MCF 10A (cell line): ENCODE measurements around the gene MICAL3. TPM values are rescaled to one million over a fixed set of nuclear protein-coding genes. Genes with fewer than 3 reads are reported as not detected.

Experiments used
- BruUV-seq: library from RNA; stranded (reverse); fragments of 400-500 nt; replicated peaks from 2 replicates; lab custom pipeline; 2021; lab: Mats Ljungman, UMichigan
- CTCF ChIA-PET: fragments of 300-600 bp; sonication (Branson Sonifier 250); formaldehyde crosslinking; extraction: SDS; loops from one replicate; lab custom pipeline; 2021; ENCODE audit warnings: antibody characterized with exemption, inconsistent platforms; lab: Yijun Ruan, JAX
- POLR2A ChIA-PET: fragments of 300-600, 350-650 bp; sonication (Branson Sonifier 250); formaldehyde crosslinking; extraction: SDS; loops from one replicate; lab custom pipeline; 2020; ENCODE audit warnings: antibody characterized with exemption, inconsistent platforms; lab: Yijun Ruan, JAX
- DNase-seq: peaks from one replicate; pipeline ENCODE4 v3.0.0-alpha.2; 2018; ENCODE audit not compliant: unreplicated experiment
- H3K27ac Mint-ChIP-seq: one replicate; pipeline ENCODE4 v1.8.0; 2022; ENCODE audit warnings: mild to moderate bottlenecking, low read depth, mixed read lengths; ENCODE audit not compliant: unreplicated experiment
- H3K27me3 Mint-ChIP-seq: one replicate; pipeline ENCODE4 v1.8.0; 2022; ENCODE audit warnings: mixed read lengths; ENCODE audit not compliant: insufficient read depth, unreplicated experiment
- H3K36me3 Mint-ChIP-seq: one replicate; pipeline ENCODE4 v1.8.0; 2022; ENCODE audit warnings: mild to moderate bottlenecking, moderate library complexity, mixed read lengths; ENCODE audit not compliant: insufficient read depth, unreplicated experiment
- H3K4me1 Mint-ChIP-seq: one replicate; pipeline ENCODE4 v1.8.0; 2022; ENCODE audit warnings: mixed read lengths; ENCODE audit not compliant: insufficient read depth, unreplicated experiment
- H3K4me3 Mint-ChIP-seq: one replicate; pipeline ENCODE4 v1.8.0; 2022; ENCODE audit warnings: mild to moderate bottlenecking, moderate library complexity, mixed read lengths; ENCODE audit not compliant: unreplicated experiment
- H3K9me3 Mint-ChIP-seq: one replicate; pipeline ENCODE4 v1.8.0; 2022; ENCODE audit warnings: mixed read lengths; ENCODE audit not compliant: unreplicated experiment
- CTCF ChIP-seq: fragments of 200-600 bp; IDR thresholded peaks from one replicate; pipeline ENCODE4 v1.8.0; 2022; ENCODE audit warnings: antibody characterized with exemption, mild to moderate bottlenecking; ENCODE audit not compliant: unreplicated experiment
- intact Hi-C: fragments of 100-400 bp; cut with micrococcal nuclease; formaldehyde crosslinking; loops from 2 replicates; pipeline ENCODE4 v1.14.1; 2022
- total RNA-seq: library from RNA; stranded (reverse); gene quantifications from 2 replicates; pipeline ENCODE4 v1.2.3, GENCODE V29; 2022

Gene MICAL3
- total RNA-seq, 1 experiment from 2014 or later = 54.1 TPM

- DNase-seq = no peak
- Mint-ChIP-seq H3K4me1 (no peaks in the 10 kb centered on the region), H3K4me3 (no peak overlapping the region), H3K27ac (no peak overlapping the region), H3K9me3 (no peaks in the 10 kb centered on the region), H3K27me3 (no peaks in the 10 kb centered on the region), H3K36me3 (peaks cover 6% of the 10 kb centered on the region)
- ChIA-PET CTCF (interaction anchor here (0.5 to 1.4 kb wide), 2 partner anchors 116 to 321 kb away, joined by 3 to 7 read pairs; no protein-coding TSS in a partner anchor), POLR2A (no interaction called here)
- intact Hi-C loops = no loop called here
- no TSS peak for BruUV-seq
- TF ChIP-seq CTCF = no peak
Observed at GRCh38 chr22:17960011-17960410, 64.3 kb downstream of the MICAL3 start.

- no peaks in the 10 kb centered on the region for H3K4me1 Mint-ChIP-seq
- ChIA-PET POLR2A (no interaction called here), CTCF (interaction anchor here (0.7 to 1.2 kb wide), 5 partner anchors 10 to 130 kb away, joined by 3 to 6 read pairs (median 4); no protein-coding TSS in a partner anchor)
- DNase-seq = no peak
- H3K4me3 Mint-ChIP-seq = no peak overlapping the region
- no peak for TF ChIP-seq CTCF
- intact Hi-C loops = no loop called here
- no TSS peak for BruUV-seq
- H3K36me3 Mint-ChIP-seq = peaks cover 6% of the 10 kb centered on the region
- no peaks in the 10 kb centered on the region for H3K9me3 Mint-ChIP-seq
- H3K27ac Mint-ChIP-seq = no peak overlapping the region
- H3K27me3 Mint-ChIP-seq = no peaks in the 10 kb centered on the region
Observed at GRCh38 chr22:17958166-17958565, 66.2 kb downstream of the MICAL3 start.

GRCh38 chr22:17957693-17958092, 66.7 kb downstream of the MICAL3 start:
- intact Hi-C loops = no loop called here
- Mint-ChIP-seq H3K36me3 (peaks cover 6% of the 10 kb centered on the region), H3K4me1 (no peaks in the 10 kb centered on the region), H3K27me3 (no peaks in the 10 kb centered on the region), H3K4me3 (no peak overlapping the region), H3K9me3 (no peaks in the 10 kb centered on the region), H3K27ac (no peak overlapping the region)
- no peak for TF ChIP-seq CTCF
- POLR2A ChIA-PET = no interaction called here
- CTCF ChIA-PET = interaction anchor here (0.5 to 1.3 kb wide), 6 partner anchors 11 to 129 kb away, joined by 3 to 4 read pairs (median 4); no protein-coding TSS in a partner anchor
- no TSS peak for BruUV-seq
- DNase-seq = no peak

GRCh38 chr22:17957204-17957603, 67.2 kb downstream of the MICAL3 start:
- no peak overlapping the region for H3K27ac Mint-ChIP-seq
- no peak overlapping the region for H3K4me3 Mint-ChIP-seq
- no TSS peak for BruUV-seq
- DNase-seq = no peak
- POLR2A ChIA-PET = interaction anchor here (0.6 kb wide), 1 partner anchor 56 kb away, joined by 3 read pairs; no protein-coding TSS in a partner anchor
- intact Hi-C loops = no loop called here
- H3K9me3 Mint-ChIP-seq = no peaks in the 10 kb centered on the region
- no peaks in the 10 kb centered on the region for H3K4me1 Mint-ChIP-seq
- no peak for TF ChIP-seq CTCF
- CTCF ChIA-PET = interaction anchor here (0.5 to 1.3 kb wide), 3 partner anchors 11 to 108 kb away, joined by 3 to 4 read pairs (median 4); no protein-coding TSS in a partner anchor
- H3K27me3 Mint-ChIP-seq = no peaks in the 10 kb centered on the region
- peaks cover 6% of the 10 kb centered on the region for H3K36me3 Mint-ChIP-seq
